Adrenal gland (tissue), 12 donors: ENCODE data around the gene CEMIP2. TPM values are rescaled to one million over a fixed set of nuclear protein-coding genes. Genes with fewer than 3 reads are reported as not detected.

Experiments
- DNase-seq, 7 donors: peaks; one replicate each; pipeline ENCODE4 v3.0.0-alpha.2; 2019 to 2020
- H3K27ac ChIP-seq, 5 donors: fragments of 200-600 bp; sonication (generic) in 4 of 5; 1 replicate in 3 of 5; 2 replicates in 2 of 5; pipeline versions ENCODE4 v1.5.1 to v1.8.0; 2016 to 2020; ENCODE audit warnings: mild to moderate bottlenecking in 1 of 5
- H3K27me3 ChIP-seq: fragments of 200-600 bp; 2 replicates; pipeline ENCODE4 v1.8.0; 2021
- H3K36me3 ChIP-seq, 2 donors: fragments of 200-600 bp; replicated peaks in 1 of 2; 1 replicate in 1 of 2; 2 replicates in 1 of 2; pipeline versions ENCODE4 v1.5.1 to v1.8.0; 2018 to 2022
- H3K4me1 ChIP-seq, 2 donors: fragments of 200-600 bp; replicated peaks in 1 of 2; 1 replicate in 1 of 2; 2 replicates in 1 of 2; pipeline versions ENCODE4 v1.5.1 to v1.8.0; 2018 to 2021
- H3K4me3 ChIP-seq, 4 donors: fragments of 200-600 bp; sonication (generic) in 3 of 4; one replicate each; pipeline ENCODE4 v1.5.1; 2016 to 2018
- H3K9me3 ChIP-seq, 3 donors: fragments of 200-600 bp; sonication (generic) in 1 of 3; replicated peaks in 1 of 3; 1 replicate in 2 of 3; 2 replicates in 1 of 3; pipeline versions ENCODE4 v1.5.1 to v1.8.0; 2016 to 2021
- CTCF ChIP-seq, 6 experiments: fragments of 450-650 bp in 4 of 6; fragments of 200-600 bp in 2 of 6; sonication (generic) in 1 of 6; IDR thresholded peaks; 1 replicate in 5 of 6; 2 replicates in 1 of 6; pipeline versions ENCODE4 v1.5.1 to v1.8.0; 2016 to 2021; ENCODE audit warnings: antibody characterized with exemption in 6 of 6, mild to moderate bottlenecking in 2 of 6, moderate library complexity in 1 of 6
- POLR2A ChIP-seq, 2 donors: fragments of 450-650 bp; IDR thresholded peaks; one replicate each; pipeline ENCODE4 v1.6.1; 2017; ENCODE audit warnings: antibody characterized with exemption in 2 of 2, mild to moderate bottlenecking in 2 of 2, moderate library complexity in 1 of 2
- WGBS, 4 donors: extraction: QIAGEN DNeasy Blood & Tissue Kit in 2 of 4; methylation state at CpG; one replicate each; pipeline versions ENCODE4 v1.1.5 to v1.1.7; 2013 to 2017; 5-methylcytosine and 5-hydroxymethylcytosine counted together
- intact Hi-C, 2 donors: fragments of 100-400 bp; cut with DNase I; formaldehyde crosslinking; loops; one replicate each; pipeline versions ENCODE4 v1.14.1 to v1.15.0; 2022 to 2023
- polyA plus RNA-seq, 3 donors: library from polyadenylated mRNA; stranded (reverse); fragments of 200-250 nt in 2 of 3; fragments of 350-450 nt in 1 of 3; fragmentation: Illumina TruSeq in 1 of 3; extraction: RNeasy Lipid Tissue Mini Kit (QIAGEN cat#74804) in 1 of 3; gene quantifications; one replicate each; pipeline ENCODE4 v1.2.3, GENCODE V29; 2013 to 2014
- total RNA-seq, 9 donors: library from RNA; depleted of rRNA in 4 of 9; stranded (reverse); fragments of >200 nt in 4 of 9; fragments of 120-200 nt in 1 of 9; fragmentation: NEBNext Ultra II Directional in 1 of 9; extraction: Animal tissue kit (Norgen Biotek cat#: 25700) in 1 of 9; gene quantifications; one replicate each; pipeline versions ENCODE4 v1.1.0 to v1.2.4, GENCODE V29; 2013 to 2023
- donor health status: healthy with polysubstance abuse.
- donor health status: Bipolar disorder and iron deficiency.
- donor health status: DM: yes; HTN: yes; CAD: no.
- donor health status: DM: no; HTN: no; CAD: no.
- donor health status: DM: no; HTN: no; CAD: no.
- donor health status: DM: yes; HTN: yes; CAD: no.

The CEMIP2 gene
- total and polyA plus RNA-seq, 12 donors: 6.8 to 84.6 (median 24.0) TPM

DNA sequence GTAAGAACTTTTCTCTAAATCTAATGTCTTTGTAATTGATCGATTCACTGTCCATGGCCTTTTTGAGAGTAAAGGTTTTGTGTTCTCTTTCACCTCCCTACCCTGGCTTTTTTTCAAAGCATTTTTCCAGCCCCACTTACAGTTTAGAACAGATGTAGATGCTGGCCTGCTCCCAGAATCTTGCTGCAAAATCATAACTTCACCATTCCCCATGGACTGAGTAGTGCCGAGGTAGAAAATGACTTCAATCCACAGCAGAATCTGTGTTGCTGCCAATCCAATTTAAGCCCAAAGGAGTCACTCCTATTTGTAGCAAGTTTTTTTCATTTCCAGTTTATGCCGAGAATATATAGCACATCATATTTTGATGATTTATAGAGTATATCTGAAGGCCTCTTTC lies 46.5 kb upstream of the CEMIP2 start:
- no peaks in the 10 kb centered on the region for H3K36me3 ChIP-seq
- intact Hi-C loops: loop anchor here in 1 of 2 donors (5.0 to 10.0 kb wide), 2 partner anchors 208 to 450 kb away; no protein-coding TSS in a partner anchor
- no peak for DNase-seq
- H3K27me3 ChIP-seq: no peaks in the 10 kb centered on the region
- TF ChIP-seq CTCF (IDR thresholded peaks at IDR 0.05): no peak
- TF ChIP-seq POLR2A (IDR thresholded peaks at IDR 0.05): no peak
- no peak overlapping the region for H3K4me3 ChIP-seq
- 87 to 91% (median 90%) methylated on average over 3 of the region's 3 CpGs for WGBS, 4 donors
- H3K4me1 ChIP-seq: no peaks in the 10 kb centered on the region
- no peaks in the 10 kb centered on the region for H3K9me3 ChIP-seq
- H3K27ac ChIP-seq: no peak overlapping the region

- Histone ChIP-seq H3K27ac (no peak overlapping the region), H3K27me3 (no peaks in the 10 kb centered on the region), H3K4me1 (no peaks in the 10 kb centered on the region), H3K4me3 (no peak overlapping the region), H3K9me3 (no peaks in the 10 kb centered on the region), H3K36me3 (no peaks in the 10 kb centered on the region)
- DNase-seq: no peak
- WGBS, 4 donors: 86 to 96% (median 91%) methylated on average over 3 of the region's 3 CpGs
- intact Hi-C loops: loop anchor here in 1 of 2 donors (10.0 kb wide), 1 partner anchor 451 kb away; no protein-coding TSS in a partner anchor
- TF ChIP-seq POLR2A (IDR thresholded peaks at IDR 0.05) (no peak), CTCF (IDR thresholded peaks at IDR 0.05) (no peak)
Measured at GRCh38 chr9:71814226-71814625, 45.9 kb upstream of the CEMIP2 start.

GRCh38 chr9:71812385-71812784 lies 44.1 kb upstream of the CEMIP2 start:
- H3K9me3 ChIP-seq: no peaks in the 10 kb centered on the region
- TF ChIP-seq POLR2A (IDR thresholded peaks at IDR 0.05): no peak
- no peak for TF ChIP-seq CTCF (IDR thresholded peaks at IDR 0.05)
- H3K4me3 ChIP-seq: no peak overlapping the region
- intact Hi-C loops: loop anchor here in 1 of 2 donors (10.0 kb wide), 1 partner anchor 452 kb away; no protein-coding TSS in a partner anchor
- no peaks in the 10 kb centered on the region for H3K4me1 ChIP-seq
- no peaks in the 10 kb centered on the region for H3K36me3 ChIP-seq
- H3K27me3 ChIP-seq: no peaks in the 10 kb centered on the region
- no peak for DNase-seq
- H3K27ac ChIP-seq: no peak overlapping the region
- 79 to 94% (median 86%) methylated on average over 3 to 4 of the region's 4 CpGs for WGBS, 4 donors

- TF ChIP-seq POLR2A (IDR thresholded peaks at IDR 0.05): no peak
- TF ChIP-seq CTCF (IDR thresholded peaks at IDR 0.05): no peak
- no peaks in the 10 kb centered on the region for H3K36me3 ChIP-seq
- DNase-seq: no peak
- intact Hi-C loops: loop anchor here (5.0 to 10.0 kb wide), 2 partner anchors 217 to 219 kb away; no protein-coding TSS in a partner anchor
- whole genome bisulfite sequencing, 4 donors: 74 to 89% (median 82%) methylated on average over 2 of the region's 2 CpGs
- H3K4me1 ChIP-seq: peaks cover 0 to 6% of the 10 kb centered on the region in 2 donors
- H3K27ac ChIP-seq: no peak overlapping the region
- no peaks in the 10 kb centered on the region for H3K27me3 ChIP-seq
- no peaks in the 10 kb centered on the region for H3K9me3 ChIP-seq
- H3K4me3 ChIP-seq: no peak overlapping the region
Measured at GRCh38 chr9:71808068-71808467, 39.8 kb upstream of the CEMIP2 start.
